ENCODE results near the gene RAMP2.

GRCh38 chr17:42725143-42725542 lies 35.9 kb upstream of the RAMP2 start:
- TF ChIP-seq CTCF (IDR thresholded peaks at IDR 0.05; ENCODE audit: low read length) (no peak), EZH2 (optimal IDR thresholded peaks at IDR 0.05; ENCODE audit: low read depth, low read length) (no peak), EZH2phosphoT487 (IDR thresholded peaks at IDR 0.05; ENCODE audit: low read length) (no peak)
